HepG2 (cell line): ENCODE measurements around the gene CAPN12. TPM values are rescaled to one million over a fixed set of nuclear protein-coding genes. Genes with fewer than 3 reads are reported as not detected.

Experiments used
- ARNT ChIP-seq: fragments of 450-650 bp; IDR thresholded peaks from 2 replicates; pipeline ENCODE4 v1.6.1; 2017
- EZH2 ChIP-seq: conservative IDR thresholded peaks from 2 replicates; pipeline ENCODE4 v1.6.1; 2012; ENCODE audit warnings: mild to moderate bottlenecking, low read depth, low read length, moderate library complexity
- IKZF1 ChIP-seq: fragments of 450-650 bp; IDR thresholded peaks from 2 replicates; pipeline ENCODE4 v1.7.1; 2016
- KLF11 ChIP-seq: IDR thresholded peaks from 2 replicates; pipeline ENCODE4 v1.6.1; 2016; ENCODE audit warnings: missing compliant biosample characterization
- KMT2B ChIP-seq: IDR thresholded peaks from 2 replicates; pipeline ENCODE4 v1.6.1; 2016; ENCODE audit warnings: missing genetic modification reagents, missing compliant biosample characterization
- MAZ ChIP-seq, 2 experiments: sonication (generic) in 1 of 2; formaldehyde crosslinking in 1 of 2; IDR thresholded peaks; 2 replicates each; pipeline versions ENCODE4 v1.5.0 to v1.6.1; 2012 to 2020; ENCODE audit warnings: low read depth in 2 of 2, mild to moderate bottlenecking in 2 of 2, borderline replicate concordance in 1 of 2, improper control_type of control experiment in 1 of 2, low read length in 1 of 2, missing genetic modification reagents in 1 of 2, moderate library complexity in 1 of 2
- NR2F2 ChIP-seq: IDR thresholded peaks from 2 replicates; pipeline ENCODE4 v1.6.1; 2012; ENCODE audit warnings: low read depth, inconsistent platforms, borderline replicate concordance
- POGZ ChIP-seq: sonication (generic); formaldehyde crosslinking; IDR thresholded peaks from 2 replicates; pipeline ENCODE4 v1.4.0; 2020; ENCODE audit warnings: mild to moderate bottlenecking, missing genetic modification reagents
- SP140L ChIP-seq: sonication (generic); formaldehyde crosslinking; IDR thresholded peaks from 2 replicates; pipeline ENCODE4 v1.4.0; 2020; ENCODE audit warnings: missing genetic modification reagents, borderline replicate concordance
- TARDBP ChIP-seq: sonication (generic); formaldehyde crosslinking; IDR thresholded peaks from 2 replicates; pipeline ENCODE4 v1.8.0; 2022; ENCODE audit warnings: mild to moderate bottlenecking, missing genetic modification reagents
- TEAD2 ChIP-seq: sonication (generic); formaldehyde crosslinking; IDR thresholded peaks from 2 replicates; pipeline ENCODE4 v1.9.0; 2021; ENCODE audit warnings: missing genetic modification reagents
- ZBTB7A ChIP-seq: sonication (generic); formaldehyde crosslinking; IDR thresholded peaks from 2 replicates; pipeline ENCODE4 v1.8.0; 2022; ENCODE audit warnings: mild to moderate bottlenecking, missing genetic modification reagents
- ZFP37 ChIP-seq: sonication (generic); formaldehyde crosslinking; IDR thresholded peaks from 2 replicates; pipeline ENCODE4 v1.4.0; 2020; ENCODE audit warnings: missing genetic modification reagents, borderline replicate concordance
- ZIK1 ChIP-seq: sonication (generic); formaldehyde crosslinking; IDR thresholded peaks from 2 replicates; pipeline ENCODE4 v1.5.0; 2020; ENCODE audit warnings: mild to moderate bottlenecking, low read depth, missing genetic modification reagents, borderline replicate concordance
- ZNF484 ChIP-seq: sonication (generic); formaldehyde crosslinking; IDR thresholded peaks from 2 replicates; pipeline ENCODE4 v1.5.1; 2020; ENCODE audit warnings: mild to moderate bottlenecking, low read depth, missing genetic modification reagents, borderline replicate concordance
- ZNF572 ChIP-seq: sonication (generic); formaldehyde crosslinking; IDR thresholded peaks from 2 replicates; pipeline ENCODE4 v1.5.1; 2020; ENCODE audit warnings: mild to moderate bottlenecking, missing genetic modification reagents
- polyA plus RNA-seq, 8 experiments: library from polyadenylated mRNA; depleted of rRNA in 3 of 8; stranded (reverse) in 7 of 8; unstranded in 1 of 8; fragments of >200 nt; fragmentation: Illumina TruSeq in 4 of 8; extraction: Trizol in 4 of 8; gene quantifications; 2 replicates each; pipeline versions ENCODE4 v1.2.1 to v1.2.3, GENCODE V29; 2011 to 2016; ENCODE audit warnings: low read depth in 4 of 8, missing spikeins in 1 of 8, mixed read lengths in 1 of 8; ENCODE audit not compliant: insufficient read depth in 1 of 8
- total RNA-seq, 5 experiments: library from RNA; depleted of rRNA; stranded (reverse); fragments of >200 nt; fragmentation: Illumina TruSeq; extraction: Trizol; gene quantifications; 2 replicates each; pipeline ENCODE4 v1.2.3, GENCODE V29; 2016; ENCODE audit warnings: low read depth in 1 of 5
- TF ChIP-seq, protein P1 (sequence below): sonication (generic); formaldehyde crosslinking; IDR thresholded peaks from 2 replicates; pipeline ENCODE4 v1.5.0; 2020; ENCODE audit warnings: mild to moderate bottlenecking, missing genetic modification reagents, borderline replicate concordance
- TF ChIP-seq, protein P2 (sequence below): sonication (generic); formaldehyde crosslinking; IDR thresholded peaks from 2 replicates; pipeline ENCODE4 v1.4.0; 2020; ENCODE audit warnings: missing genetic modification reagents, borderline replicate concordance
- TF ChIP-seq, protein P3 (sequence below): IDR thresholded peaks from 2 replicates; pipeline ENCODE4 v1.6.1; 2016; ENCODE audit warnings: missing biosample characterization, missing genetic modification reagents, low read depth

Gene CAPN12
- total and polyA plus RNA-seq, 2 of the 13 experiments (the other 11 are each of a cell fraction or from before 2014, with no cell fraction given), result 1.6 to 13.6 TPM

DNA sequence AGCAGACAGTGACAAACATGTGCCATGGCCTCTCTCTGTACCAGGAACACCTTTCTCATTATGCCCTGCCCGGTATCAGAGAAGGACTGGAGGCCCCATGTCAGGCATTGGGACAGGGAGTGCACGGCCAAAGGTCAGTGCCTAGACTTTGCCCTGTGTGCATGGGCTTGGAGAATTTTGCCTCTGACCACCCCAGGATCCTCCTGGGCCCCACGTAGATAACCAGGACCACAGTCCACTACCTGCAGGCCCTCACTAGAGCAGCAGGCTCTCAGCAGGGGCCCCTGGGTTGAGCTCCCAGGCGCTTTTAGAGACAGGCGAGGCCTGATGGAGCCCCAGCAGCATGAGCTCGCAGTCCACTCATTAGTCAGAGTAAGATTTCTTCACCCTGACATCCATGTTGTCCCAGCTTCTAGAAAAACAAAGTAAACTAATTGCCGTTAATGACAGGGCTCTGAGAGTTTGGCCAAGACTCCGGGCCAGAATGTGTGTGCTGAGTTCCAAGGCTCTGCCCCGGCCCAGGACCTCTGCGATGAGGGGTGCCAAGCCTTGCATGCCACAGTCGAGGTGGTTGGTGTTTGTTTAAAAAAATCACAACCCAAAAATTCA is 42.7 kb downstream of the CAPN12 start (continued):
- TF ChIP-seq, protein P1, sequence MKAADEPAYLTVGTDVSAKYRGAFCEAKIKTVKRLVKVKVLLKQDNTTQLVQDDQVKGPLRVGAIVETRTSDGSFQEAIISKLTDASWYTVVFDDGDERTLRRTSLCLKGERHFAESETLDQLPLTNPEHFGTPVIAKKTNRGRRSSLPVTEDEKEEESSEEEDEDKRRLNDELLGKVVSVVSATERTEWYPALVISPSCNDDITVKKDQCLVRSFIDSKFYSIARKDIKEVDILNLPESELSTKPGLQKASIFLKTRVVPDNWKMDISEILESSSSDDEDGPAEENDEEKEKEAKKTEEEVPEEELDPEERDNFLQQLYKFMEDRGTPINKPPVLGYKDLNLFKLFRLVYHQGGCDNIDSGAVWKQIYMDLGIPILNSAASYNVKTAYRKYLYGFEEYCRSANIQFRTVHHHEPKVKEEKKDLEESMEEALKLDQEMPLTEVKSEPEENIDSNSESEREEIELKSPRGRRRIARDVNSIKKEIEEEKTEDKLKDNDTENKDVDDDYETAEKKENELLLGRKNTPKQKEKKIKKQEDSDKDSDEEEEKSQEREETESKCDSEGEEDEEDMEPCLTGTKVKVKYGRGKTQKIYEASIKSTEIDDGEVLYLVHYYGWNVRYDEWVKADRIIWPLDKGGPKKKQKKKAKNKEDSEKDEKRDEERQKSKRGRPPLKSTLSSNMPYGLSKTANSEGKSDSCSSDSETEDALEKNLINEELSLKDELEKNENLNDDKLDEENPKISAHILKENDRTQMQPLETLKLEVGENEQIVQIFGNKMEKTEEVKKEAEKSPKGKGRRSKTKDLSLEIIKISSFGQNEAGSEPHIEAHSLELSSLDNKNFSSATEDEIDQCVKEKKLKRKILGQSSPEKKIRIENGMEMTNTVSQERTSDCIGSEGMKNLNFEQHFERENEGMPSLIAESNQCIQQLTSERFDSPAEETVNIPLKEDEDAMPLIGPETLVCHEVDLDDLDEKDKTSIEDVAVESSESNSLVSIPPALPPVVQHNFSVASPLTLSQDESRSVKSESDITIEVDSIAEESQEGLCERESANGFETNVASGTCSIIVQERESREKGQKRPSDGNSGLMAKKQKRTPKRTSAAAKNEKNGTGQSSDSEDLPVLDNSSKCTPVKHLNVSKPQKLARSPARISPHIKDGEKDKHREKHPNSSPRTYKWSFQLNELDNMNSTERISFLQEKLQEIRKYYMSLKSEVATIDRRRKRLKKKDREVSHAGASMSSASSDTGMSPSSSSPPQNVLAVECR (CRISPR knock-in tag), result peak; percentile 64; the same call in 1 of the 2 replicates
- TF ChIP-seq TEAD2 (CRISPR knock-in tag) (no peak), ZIK1 (CRISPR knock-in tag) (peak; percentile 75), ZNF484 (CRISPR knock-in tag) (no peak), SP140L (CRISPR knock-in tag) (no peak), ARNT (no peak), KMT2B (no peak), ZNF572 (CRISPR knock-in tag) (0 out of 2 replicates have a peak, but pooled peaks have one; percentile 15), MAZ (IDR thresholded peaks at IDR 0.05; ENCODE audit: borderline replicate concordance, low read depth, low read length) (peak; percentile 48; the same call in 1 of the 2 replicates), MAZ (CRISPR knock-in tag; IDR thresholded peaks at IDR 0.05; ENCODE audit: low read depth) (peak; percentile 56; the same call in 1 of the 2 replicates), TARDBP (peak; percentile 88), ZBTB7A (CRISPR knock-in tag) (no peak; the same call in 1 of the 2 replicates), IKZF1 (no peak), EZH2 (no peak), POGZ (CRISPR knock-in tag) (peak; percentile 40; the same call in 1 of the 2 replicates), KLF11 (CRISPR knock-in tag) (no peak), NR2F2 (peak; percentile 74; the same call in 1 of the 2 replicates), ZFP37 (CRISPR knock-in tag) (no peak)
- TF ChIP-seq, protein P2, sequence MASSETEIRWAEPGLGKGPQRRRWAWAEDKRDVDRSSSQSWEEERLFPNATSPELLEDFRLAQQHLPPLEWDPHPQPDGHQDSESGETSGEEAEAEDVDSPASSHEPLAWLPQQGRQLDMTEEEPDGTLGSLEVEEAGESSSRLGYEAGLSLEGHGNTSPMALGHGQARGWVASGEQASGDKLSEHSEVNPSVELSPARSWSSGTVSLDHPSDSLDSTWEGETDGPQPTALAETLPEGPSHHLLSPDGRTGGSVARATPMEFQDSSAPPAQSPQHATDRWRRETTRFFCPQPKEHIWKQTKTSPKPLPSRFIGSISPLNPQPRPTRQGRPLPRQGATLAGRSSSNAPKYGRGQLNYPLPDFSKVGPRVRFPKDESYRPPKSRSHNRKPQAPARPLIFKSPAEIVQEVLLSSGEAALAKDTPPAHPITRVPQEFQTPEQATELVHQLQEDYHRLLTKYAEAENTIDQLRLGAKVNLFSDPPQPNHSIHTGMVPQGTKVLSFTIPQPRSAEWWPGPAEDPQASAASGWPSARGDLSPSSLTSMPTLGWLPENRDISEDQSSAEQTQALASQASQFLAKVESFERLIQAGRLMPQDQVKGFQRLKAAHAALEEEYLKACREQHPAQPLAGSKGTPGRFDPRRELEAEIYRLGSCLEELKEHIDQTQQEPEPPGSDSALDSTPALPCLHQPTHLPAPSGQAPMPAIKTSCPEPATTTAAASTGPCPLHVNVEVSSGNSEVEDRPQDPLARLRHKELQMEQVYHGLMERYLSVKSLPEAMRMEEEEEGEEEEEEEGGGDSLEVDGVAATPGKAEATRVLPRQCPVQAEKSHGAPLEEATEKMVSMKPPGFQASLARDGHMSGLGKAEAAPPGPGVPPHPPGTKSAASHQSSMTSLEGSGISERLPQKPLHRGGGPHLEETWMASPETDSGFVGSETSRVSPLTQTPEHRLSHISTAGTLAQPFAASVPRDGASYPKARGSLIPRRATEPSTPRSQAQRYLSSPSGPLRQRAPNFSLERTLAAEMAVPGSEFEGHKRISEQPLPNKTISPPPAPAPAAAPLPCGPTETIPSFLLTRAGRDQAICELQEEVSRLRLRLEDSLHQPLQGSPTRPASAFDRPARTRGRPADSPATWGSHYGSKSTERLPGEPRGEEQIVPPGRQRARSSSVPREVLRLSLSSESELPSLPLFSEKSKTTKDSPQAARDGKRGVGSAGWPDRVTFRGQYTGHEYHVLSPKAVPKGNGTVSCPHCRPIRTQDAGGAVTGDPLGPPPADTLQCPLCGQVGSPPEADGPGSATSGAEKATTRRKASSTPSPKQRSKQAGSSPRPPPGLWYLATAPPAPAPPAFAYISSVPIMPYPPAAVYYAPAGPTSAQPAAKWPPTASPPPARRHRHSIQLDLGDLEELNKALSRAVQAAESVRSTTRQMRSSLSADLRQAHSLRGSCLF (CRISPR knock-in tag), result no peak
- TF ChIP-seq, protein P3, sequence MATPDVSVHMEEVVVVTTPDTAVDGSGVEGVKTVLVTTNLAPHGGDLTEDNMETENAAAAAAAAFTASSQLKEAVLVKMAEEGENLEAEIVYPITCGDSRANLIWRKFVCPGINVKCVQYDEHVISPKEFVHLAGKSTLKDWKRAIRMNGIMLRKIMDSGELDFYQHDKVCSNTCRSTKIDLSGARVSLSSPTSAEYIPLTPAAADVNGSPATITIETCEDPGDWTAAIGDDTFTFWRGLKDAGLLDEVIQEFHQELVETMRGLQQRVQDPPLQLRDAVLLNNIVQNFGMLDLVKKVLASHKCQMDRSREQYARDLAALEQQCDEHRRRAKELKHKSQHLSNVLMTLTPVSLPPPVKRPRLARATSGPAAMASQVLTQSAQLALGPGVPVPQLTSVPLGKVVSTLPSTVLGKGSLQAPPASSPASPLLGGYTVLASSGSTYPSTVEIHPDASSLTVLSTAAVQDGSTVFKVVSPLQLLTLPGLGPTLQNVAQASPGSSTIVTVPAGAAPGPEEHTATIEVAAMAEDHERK, result no peak
